Lung (tissue), 12 donors: ENCODE measurements around the gene AADACL2. TPM values are rescaled to one million over a fixed set of nuclear protein-coding genes. Genes with fewer than 3 reads are reported as not detected.

ENCODE experiments used
- ATAC-seq: fragments of 200-7000 bp; cut with Tn5 transposase; one replicate; pipeline ENCODE4 v1.9.1; 2020; ENCODE audit warnings: moderate number of reproducible peaks; ENCODE audit not compliant: insufficient read depth, low FRiP score
- DNase-seq, 3 donors: peaks; one replicate each; pipeline ENCODE4 v3.0.0-alpha.2; 2013 to 2017
- H3K27ac ChIP-seq, 2 donors: one replicate each; pipeline ENCODE4 v1.5.1; 2013; ENCODE audit warnings: mild to moderate bottlenecking in 2 of 2, moderate library complexity in 2 of 2, control low read depth in 1 of 2, inconsistent platforms in 1 of 2, low read depth in 1 of 2, low read length in 1 of 2
- H3K27me3 ChIP-seq, 3 donors: one replicate each; pipeline ENCODE4 v1.5.1; 2013; ENCODE audit warnings: low read length in 2 of 3; ENCODE audit not compliant: control insufficient read depth in 3 of 3, insufficient read depth in 3 of 3
- H3K36me3 ChIP-seq, 4 donors: one replicate each; pipeline ENCODE4 v1.5.1; 2013; ENCODE audit warnings: low read length in 4 of 4, mild to moderate bottlenecking in 1 of 4, moderate library complexity in 1 of 4; ENCODE audit not compliant: control insufficient read depth in 4 of 4, insufficient read depth in 4 of 4
- H3K4me1 ChIP-seq, 5 donors: one replicate each; pipeline ENCODE4 v1.5.1; 2013; ENCODE audit warnings: low read length in 5 of 5, mild to moderate bottlenecking in 2 of 5, moderate library complexity in 1 of 5; ENCODE audit not compliant: control insufficient read depth in 5 of 5, insufficient read depth in 5 of 5
- H3K4me3 ChIP-seq: one replicate; pipeline ENCODE4 v1.5.1; 2013; ENCODE audit warnings: mild to moderate bottlenecking, control low read depth, moderate library complexity
- H3K9ac ChIP-seq, 2 donors: one replicate each; pipeline ENCODE4 v1.5.1; 2013; ENCODE audit warnings: low read length in 2 of 2, control low read depth in 1 of 2; ENCODE audit not compliant: insufficient read depth in 1 of 2
- H3K9me3 ChIP-seq, 4 donors: one replicate each; pipeline ENCODE4 v1.5.1; 2013; ENCODE audit warnings: low read length in 3 of 4, mild to moderate bottlenecking in 1 of 4, moderate library complexity in 1 of 4; ENCODE audit not compliant: control insufficient read depth in 4 of 4, insufficient read depth in 3 of 4
- CTCF ChIP-seq: IDR thresholded peaks from 2 replicates; pipeline ENCODE4 v1.5.1; 2012; ENCODE audit warnings: mild to moderate bottlenecking; ENCODE audit errors: control extremely low read depth, extremely low read depth
- WGBS, 2 donors: extraction: QIAGEN DNeasy Blood & Tissue Kit; methylation state at CpG; one replicate each; pipeline ENCODE4 v1.1.7; 2013; 5-methylcytosine and 5-hydroxymethylcytosine counted together
- polyA plus RNA-seq, 2 donors: library from polyadenylated mRNA; stranded (reverse); fragments of 200-250 nt; gene quantifications; one replicate each; pipeline ENCODE4 v1.2.1, GENCODE V29; 2013
- total RNA-seq, 2 donors: library from RNA; depleted of rRNA in 1 of 2; stranded (reverse); fragments of >200 nt in 1 of 2; gene quantifications; one replicate each; pipeline ENCODE4 v1.2.1, GENCODE V29; 2014 to 2021
- donor health status: control.
- donor health status: control.
- donor health status: Bipolar disorder and iron deficiency.
- donor health status: healthy.
- donor health status: DM: yes; HTN: yes; CAD: no.

The AADACL2 gene
- total and polyA plus RNA-seq, 4 donors: 0.14 TPM; not detected in 3

GRCh38 chr3:151794080-151794479 lies 60.4 kb downstream of the AADACL2 start:
- DNase-seq: no peak
- Histone ChIP-seq H3K27me3 (no peaks in the 10 kb centered on the region), H3K27ac (no peak overlapping the region), H3K9me3 (no peaks in the 10 kb centered on the region), H3K4me3 (no peak overlapping the region), H3K4me1 (no peaks in the 10 kb centered on the region), H3K36me3 (no peaks in the 10 kb centered on the region), H3K9ac (no peak overlapping the region)
- WGBS, 2 donors: 68 to 92% methylated on average over 2 of the region's 2 CpGs
- TF ChIP-seq CTCF: no peak
- no peak for ATAC-seq

- no peaks in the 10 kb centered on the region for H3K4me1 ChIP-seq
- 95 to 99% methylated on average over 4 of the region's 4 CpGs for WGBS, 2 donors
- H3K36me3 ChIP-seq: no peaks in the 10 kb centered on the region
- no peak overlapping the region for H3K9ac ChIP-seq
- no peak overlapping the region for H3K4me3 ChIP-seq
- no peak for ATAC-seq
- no peaks in the 10 kb centered on the region for H3K9me3 ChIP-seq
- H3K27ac ChIP-seq: no peak overlapping the region
- no peak for TF ChIP-seq CTCF
- no peaks in the 10 kb centered on the region for H3K27me3 ChIP-seq
- DNase-seq: no peak
Measured at GRCh38 chr3:151795276-151795675, 61.5 kb downstream of the AADACL2 start.

GRCh38 chr3:151796105-151796680 lies 62.5 kb downstream of the AADACL2 start:
- DNase-seq (no peak), ATAC-seq (no peak)
- Histone ChIP-seq H3K9me3 (no peaks in the 10 kb centered on the region), H3K36me3 (no peaks in the 10 kb centered on the region), H3K27me3 (no peaks in the 10 kb centered on the region), H3K4me3 (no peak overlapping the region), H3K4me1 (no peaks in the 10 kb centered on the region), H3K9ac (no peak overlapping the region), H3K27ac (no peak overlapping the region)
- no peak for TF ChIP-seq CTCF
- 38 to 61% methylated on average over 1 of the region's 1 CpG for WGBS, 2 donors

GRCh38 chr3:151798466-151798865 lies 64.7 kb downstream of the AADACL2 start:
- no peaks in the 10 kb centered on the region for H3K27me3 ChIP-seq
- H3K36me3 ChIP-seq: no peaks in the 10 kb centered on the region
- H3K4me3 ChIP-seq: no peak overlapping the region
- ATAC-seq (no peak), DNase-seq (no peak)
- H3K9ac ChIP-seq: no peak overlapping the region
- no peaks in the 10 kb centered on the region for H3K4me1 ChIP-seq
- WGBS, 2 donors: 82 to 97% methylated on average over 2 of the region's 2 CpGs
- no peak for TF ChIP-seq CTCF
- no peaks in the 10 kb centered on the region for H3K9me3 ChIP-seq
- no peak overlapping the region for H3K27ac ChIP-seq
